Pericardium fibroblast (primary cell): Measurements from ENCODE around the gene HAO1. TPM values are rescaled to one million over a fixed set of nuclear protein-coding genes. Genes with fewer than 3 reads are reported as not detected.

Experiments used
- total RNA-seq: library from RNA; depleted of rRNA; stranded (reverse); fragments of >200 nt; gene quantifications from 2 replicates; pipeline ENCODE4 v1.2.3, GENCODE V29; 2015

HAO1 gene
- not detected in 2 replicates for total RNA-seq

DNA sequence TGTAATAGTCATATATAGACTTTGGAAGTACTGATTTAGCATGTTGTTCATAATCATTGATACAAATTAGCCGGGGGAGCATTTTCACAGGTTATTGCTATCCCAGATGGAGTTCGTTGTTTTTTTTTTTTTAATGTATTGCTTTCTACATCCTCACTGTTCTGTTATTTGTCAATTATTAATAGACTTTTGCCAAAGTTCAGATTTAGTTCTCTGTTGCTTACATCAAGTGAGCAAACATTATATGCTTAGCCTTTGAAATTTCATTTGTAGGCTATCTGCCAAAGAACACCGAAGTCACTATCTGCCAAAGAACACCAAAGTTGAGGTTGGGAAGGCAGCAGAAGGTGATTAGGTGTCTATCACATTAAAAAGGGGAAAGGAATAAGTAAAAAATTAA is at the start of gene HAO1:
TSS of gene HAO1 (minus strand) at position 118 of the 400 bp plus-strand sequence. CDS start at position 82, 36 bp downstream.

Other genes with a start within 250 kb of the HAO1 start
- gene TMX4, start 79.3 kb upstream of the HAO1 start, total RNA-seq: 16.1 and 22.0 TPM in 2 replicates
- gene PLCB1, start 191.8 kb upstream of the HAO1 start, total RNA-seq: 6.4 and 13.6 TPM in 2 replicates